H1 (cell line): Measurements from ENCODE around the gene RTN4. TPM values are rescaled to one million over a fixed set of nuclear protein-coding genes. Genes with fewer than 3 reads are reported as not detected.

Experiments used
- CTCF ChIA-PET: fragments of 300-600 bp; sonication (Branson Sonifier 250); formaldehyde crosslinking; loops from one replicate; lab custom pipeline; 2021; ENCODE audit not compliant: partially characterized antibody; lab: Charles Lee
- POLR2A ChIA-PET: fragments of 300-600 bp; sonication (Branson Sonifier 250); formaldehyde crosslinking; loops from one replicate; lab custom pipeline; 2021; ENCODE audit warnings: inconsistent platforms; ENCODE audit not compliant: partially characterized antibody; lab: Charles Lee
- DNase-seq, 2 experiments: peaks; one replicate each; pipeline versions ENCODE4 v3.0.0 to v3.0.0-alpha.2; 2010 to 2022; ENCODE audit warnings: low spot score in 2 of 2, low read depth in 1 of 2, mixed read lengths in 1 of 2
- FAIRE-seq: peaks from 2 replicates; lab custom pipeline; 2011; peaks lifted over from hg19 to GRCh38; lab: Jason Lieb, UNC
- H2AFZ ChIP-seq: 2 replicates; pipeline ENCODE4 v1.8.1; 2012; ENCODE audit warnings: low read length, inconsistent platforms
- H2AK5ac ChIP-seq: 2 replicates; pipeline ENCODE4 v1.6.1; 2013; ENCODE audit warnings: low read depth, low read length
- H2BK120ac ChIP-seq: replicated peaks from 2 replicates; pipeline ENCODE3; 2013; ENCODE audit warnings: low read depth, low read length, inconsistent platforms
- H2BK12ac ChIP-seq: 2 replicates; pipeline ENCODE4 v1.6.1; 2013; ENCODE audit warnings: low read depth, low read length
- H2BK15ac ChIP-seq: 2 replicates; pipeline ENCODE4 v1.6.1; 2013; ENCODE audit warnings: low read length
- H2BK20ac ChIP-seq: 2 replicates; pipeline ENCODE4 v1.6.1; 2013; ENCODE audit warnings: low read length
- H2BK5ac ChIP-seq: 2 replicates; pipeline ENCODE4 v1.6.1; 2013; ENCODE audit warnings: low read depth, low read length
- H3K14ac ChIP-seq: 2 replicates; pipeline ENCODE4 v1.6.1; 2013; ENCODE audit warnings: inconsistent platforms; ENCODE audit not compliant: insufficient read length
- H3K18ac ChIP-seq: 2 replicates; pipeline ENCODE4 v1.6.1; 2013; ENCODE audit warnings: low read length; ENCODE audit errors: extremely low read depth
- H3K23ac ChIP-seq: 2 replicates; pipeline ENCODE4 v1.6.1; 2013; ENCODE audit warnings: inconsistent platforms; ENCODE audit not compliant: insufficient read length
- H3K23me2 ChIP-seq: 2 replicates; pipeline ENCODE4 v1.6.1; 2013; ENCODE audit warnings: low read depth, low read length
- H3K27ac ChIP-seq: 2 replicates; pipeline ENCODE4 v1.6.1; 2011; ENCODE audit warnings: low read depth, low read length, inconsistent platforms
- H3K27me3 ChIP-seq, 4 experiments: replicated peaks in 1 of 4; 1 replicate in 1 of 4; 2 replicates in 3 of 4; pipeline versions ENCODE4 v1.6.1 to v1.8.1; 2011 to 2013; ENCODE audit warnings: low read length in 3 of 4, mild to moderate bottlenecking in 3 of 4, inconsistent platforms in 2 of 4, mixed read lengths in 2 of 4, moderate library complexity in 1 of 4; ENCODE audit not compliant: control insufficient read depth in 3 of 4, insufficient read depth in 3 of 4; ENCODE audit errors: extremely low read depth in 1 of 4
- H3K36me3 ChIP-seq, 4 experiments: 2 replicates each; pipeline versions ENCODE4 v1.6.1 to v1.8.1; 2011 to 2013; ENCODE audit warnings: mild to moderate bottlenecking in 4 of 4, low read length in 3 of 4, moderate library complexity in 2 of 4, control low read depth in 1 of 4, inconsistent platforms in 1 of 4; ENCODE audit not compliant: insufficient read depth in 4 of 4, control insufficient read depth in 2 of 4
- H3K4ac ChIP-seq: replicated peaks from 2 replicates; pipeline ENCODE3; 2013; ENCODE audit warnings: low read length, low read depth, mixed read lengths, inconsistent platforms; ENCODE audit not compliant: insufficient read length
- H3K4me1 ChIP-seq, 4 experiments: replicated peaks in 1 of 4; 1 replicate in 1 of 4; 2 replicates in 3 of 4; pipeline versions ENCODE4 v1.6.1 to v1.8.1; 2011 to 2013; ENCODE audit warnings: low read length in 3 of 4, inconsistent platforms in 2 of 4, mixed read lengths in 1 of 4; ENCODE audit not compliant: insufficient read depth in 4 of 4, control insufficient read depth in 3 of 4
- H3K4me2 ChIP-seq, 2 experiments: 2 replicates each; pipeline versions ENCODE4 v1.6.1 to v1.8.1; 2011 to 2013; ENCODE audit warnings: low read depth in 2 of 2, low read length in 2 of 2, control low read depth in 1 of 2, inconsistent platforms in 1 of 2, mild to moderate bottlenecking in 1 of 2; ENCODE audit not compliant: insufficient read depth in 1 of 2
- H3K4me3 ChIP-seq, 4 experiments: fragments of 200-600, 300-600 bp in 1 of 4; sonication (generic), shearing (Covaris generic), sonication (Bioruptor Twin) in 1 of 4; 2 replicates each; pipeline versions ENCODE4 v1.5.1 to v1.8.1; 2011 to 2016; ENCODE audit warnings: low read length in 4 of 4, low read depth in 3 of 4, control low read depth in 2 of 4, inconsistent platforms in 2 of 4, mild to moderate bottlenecking in 2 of 4, mixed read lengths in 1 of 4, moderate library complexity in 1 of 4; ENCODE audit not compliant: insufficient read depth in 2 of 4; ENCODE audit errors: extremely low read depth in 1 of 4
- H3K56ac ChIP-seq: replicated peaks from 2 replicates; pipeline ENCODE3; 2013; ENCODE audit warnings: low read depth, mild to moderate bottlenecking, mixed read lengths, low read length, inconsistent platforms; ENCODE audit not compliant: insufficient read length
- H3K79me1 ChIP-seq: 2 replicates; pipeline ENCODE4 v1.6.1; 2013; ENCODE audit warnings: low read depth, low read length, control low read depth
- H3K79me2 ChIP-seq, 2 experiments: 2 replicates each; pipeline versions ENCODE4 v1.6.1 to v1.8.1; 2012 to 2013; ENCODE audit warnings: low read length in 2 of 2, mild to moderate bottlenecking in 2 of 2, inconsistent platforms in 1 of 2; ENCODE audit not compliant: insufficient read depth in 2 of 2, control insufficient read depth in 1 of 2
- H3K9ac ChIP-seq, 4 experiments: replicated peaks in 1 of 4; 1 replicate in 1 of 4; 2 replicates in 3 of 4; pipeline versions ENCODE4 v1.6.1 to v1.8.1; 2011 to 2013; ENCODE audit warnings: low read depth in 3 of 4, low read length in 3 of 4, control low read depth in 2 of 4, mild to moderate bottlenecking in 2 of 4, moderate library complexity in 2 of 4, inconsistent platforms in 1 of 4; ENCODE audit errors: extremely low read depth in 1 of 4
- H3K9me3 ChIP-seq, 2 experiments: 2 replicates each; pipeline versions ENCODE4 v1.6.1 to v1.8.1; 2012 to 2013; ENCODE audit warnings: mild to moderate bottlenecking in 2 of 2, moderate library complexity in 2 of 2, control low read depth in 1 of 2, inconsistent platforms in 1 of 2, low read depth in 1 of 2, low read length in 1 of 2, mixed read lengths in 1 of 2; ENCODE audit not compliant: insufficient read depth in 2 of 2
- H4K20me1 ChIP-seq, 2 experiments: replicated peaks in 1 of 2; 2 replicates each; pipeline versions ENCODE3 to v1.8.1; 2011 to 2013; ENCODE audit warnings: inconsistent platforms in 2 of 2, low read length in 2 of 2, mild to moderate bottlenecking in 1 of 2; ENCODE audit not compliant: insufficient read depth in 2 of 2, control insufficient read depth in 1 of 2
- H4K5ac ChIP-seq: 2 replicates; pipeline ENCODE4 v1.6.1; 2013; ENCODE audit warnings: low read length, low read depth, mixed read lengths, inconsistent platforms; ENCODE audit not compliant: insufficient read length
- H4K8ac ChIP-seq: 2 replicates; pipeline ENCODE4 v1.8.0; 2013; ENCODE audit warnings: mild to moderate bottlenecking, moderate library complexity, low read length, inconsistent platforms; ENCODE audit not compliant: insufficient read depth; ENCODE audit errors: extremely low read depth
- H4K91ac ChIP-seq: replicated peaks from 2 replicates; pipeline ENCODE3; 2013; ENCODE audit warnings: low read length, mixed read lengths, inconsistent platforms; ENCODE audit not compliant: insufficient read length
- ASH2L ChIP-seq: fragments of 200-600, 300-600 bp; sonication (generic); IDR thresholded peaks from one replicate; pipeline ENCODE4 v1.7.1; 2017; ENCODE audit warnings: low read length
- BRCA1 ChIP-seq: IDR thresholded peaks from 2 replicates; pipeline ENCODE4 v1.6.1; 2012; ENCODE audit warnings: low read depth, low read length, improper control_type of control experiment
- CEBPB ChIP-seq: IDR thresholded peaks from 2 replicates; pipeline ENCODE4 v1.6.1; 2012; ENCODE audit warnings: low read depth, low read length
- CREB1 ChIP-seq: IDR thresholded peaks from 2 replicates; pipeline ENCODE4 v1.6.1; 2012; ENCODE audit warnings: inconsistent platforms
- EGR1 ChIP-seq: IDR thresholded peaks from 2 replicates; pipeline ENCODE4 v1.6.1; 2011; ENCODE audit warnings: low read depth, low read length, borderline replicate concordance
- GTF2F1 ChIP-seq: IDR thresholded peaks from 2 replicates; pipeline ENCODE4 v1.6.1; 2012; ENCODE audit warnings: low read depth, low read length, improper control_type of control experiment, borderline replicate concordance
- KDM5A ChIP-seq: fragments of 200-600 bp; IDR thresholded peaks from 2 replicates; pipeline ENCODE4 v1.7.1; 2012; ENCODE audit warnings: mild to moderate bottlenecking, low read length, inconsistent platforms, mixed read lengths
- SAP30 ChIP-seq: fragments of 300-600 bp; sonication (generic); IDR thresholded peaks from 2 replicates; pipeline ENCODE4 v1.7.1; 2012; ENCODE audit warnings: low read length, moderate library complexity, mild to moderate bottlenecking, inconsistent platforms; ENCODE audit not compliant: insufficient read depth, insufficient replicate concordance
- SUZ12 ChIP-seq: fragments of 200-600 bp; sonication (generic); IDR thresholded peaks from 2 replicates; pipeline ENCODE4 v1.6.1; 2012; ENCODE audit warnings: mild to moderate bottlenecking, inconsistent platforms, low read length, moderate library complexity, mixed read lengths
- TAF1 ChIP-seq: IDR thresholded peaks from 2 replicates; pipeline ENCODE4 v1.6.1; 2011; ENCODE audit warnings: mild to moderate bottlenecking, low read depth, low read length
- TAF7 ChIP-seq: optimal IDR thresholded peaks from 2 replicates; pipeline ENCODE3; 2011; ENCODE audit warnings: low read depth, mild to moderate bottlenecking, inconsistent platforms, low read length, moderate library complexity, borderline replicate concordance
- WGBS, 2 experiments: shearing (Covaris generic) in 1 of 2; methylation state at CpG; one replicate each; pipeline versions ENCODE4 v1.1.6 to v1.1.7; 2013 to 2015; ENCODE audit warnings: low lambda C conversion rate in 2 of 2, mixed read lengths in 2 of 2, inconsistent platforms in 1 of 2, low coverage in 1 of 2, missing lambda C conversion rate in 1 of 2; ENCODE audit not compliant: insufficient replicate concordance in 2 of 2, insufficient coverage in 1 of 2, insufficient read length in 1 of 2; ENCODE audit errors: extremely low coverage in 1 of 2, missing lambda C conversion rate in 1 of 2; 5-methylcytosine and 5-hydroxymethylcytosine counted together
- polyA plus RNA-seq, 7 experiments: library from polyadenylated mRNA; depleted of rRNA in 3 of 7; stranded (reverse) in 5 of 7; unstranded in 2 of 7; fragments of >200 nt in 5 of 7; fragments of 200-250 nt in 2 of 7; gene quantifications; 1 replicate in 5 of 7; 2 replicates in 1 of 7; 4 replicates in 1 of 7; pipeline versions ENCODE4 v1.2.1 to v1.2.3, GENCODE V29; 2011 to 2013; ENCODE audit warnings: missing spikeins in 2 of 7, mixed read lengths in 2 of 7
- total RNA-seq: library from RNA; stranded (reverse); fragmentation: NEBNext Ultra II Directional; extraction: Animal tissue kit (Norgen Biotek cat#: 25700); gene quantifications from 2 replicates; pipeline ENCODE4 v1.2.1, GENCODE V29; 2021

Gene RTN4
- total and polyA plus RNA-seq, 2 of the 8 experiments (the other 6 are each of a cell fraction or from before 2014, with no cell fraction given) = 179 to 242 TPM

DNA sequence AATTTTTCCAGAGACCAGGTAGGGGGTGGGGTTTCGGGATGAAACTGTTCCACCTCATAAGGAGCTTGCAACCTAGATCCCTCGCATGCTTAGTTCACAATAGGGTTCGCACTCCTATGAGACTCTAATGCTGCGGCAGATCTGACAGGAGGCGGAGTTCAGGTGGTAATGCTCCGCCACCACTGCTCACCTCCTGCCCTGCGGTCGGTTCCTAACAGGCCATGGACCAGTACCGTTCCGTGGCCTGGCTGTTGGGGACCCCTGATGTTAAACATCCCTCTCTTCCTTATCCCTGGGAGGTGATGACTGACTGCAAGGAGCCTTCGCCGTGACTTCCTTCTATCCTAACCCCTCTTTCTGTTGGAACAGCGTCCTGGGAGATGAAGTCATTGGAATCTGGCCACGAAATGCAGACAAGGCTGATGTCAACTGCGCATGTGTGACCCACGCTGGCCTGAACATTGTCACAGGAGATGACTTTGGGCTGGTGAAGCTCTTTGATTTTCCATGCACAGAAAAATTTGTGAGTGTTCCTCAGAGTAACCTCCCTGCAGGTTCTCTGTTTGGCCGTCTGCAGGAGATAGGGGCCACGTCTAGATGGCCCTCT, 82.4 kb downstream of the RTN4 start:
- H3K23me2 ChIP-seq = no peaks in the 10 kb centered on the region
- H4K20me1 ChIP-seq = no peaks in the 10 kb centered on the region
- H3K27ac ChIP-seq = no peak overlapping the region
- no peak overlapping the region for H3K23ac ChIP-seq
- H2BK20ac ChIP-seq = no peak overlapping the region
- H3K56ac ChIP-seq = no peak overlapping the region
- no peak overlapping the region for H4K5ac ChIP-seq
- no peak overlapping the region for H2AFZ ChIP-seq
- POLR2A ChIA-PET = interaction anchor here (1.6 to 2.8 kb wide), 3 partner anchors 8 to 17 kb away, joined by 3 to 13 read pairs (median 4); no protein-coding TSS in a partner anchor
- no peak overlapping the region for H4K91ac ChIP-seq
- H3K9ac ChIP-seq = no peak overlapping the region
- CTCF ChIA-PET = interaction anchor here (0.8 to 1.1 kb wide), 2 partner anchors 11 to 201 kb away, joined by 3 to 4 read pairs; no protein-coding TSS in a partner anchor
- H3K79me1 ChIP-seq = no peaks in the 10 kb centered on the region; the same call in 1 of the 2 replicates
- peaks cover 0 to 20% (median 7%) of the 10 kb centered on the region in 4 experiments; a peak in 3 of 8 replicates for H3K36me3 ChIP-seq
- H3K4me2 ChIP-seq = no peak overlapping the region
- DNase-seq (no peak), FAIRE-seq (no peak)
- H2AK5ac ChIP-seq = no peak overlapping the region
- H3K79me2 ChIP-seq = no peaks in the 10 kb centered on the region
- H3K18ac ChIP-seq = no peak overlapping the region
- H3K4ac ChIP-seq = no peak overlapping the region
- H4K8ac ChIP-seq = no peak overlapping the region
- H2BK15ac ChIP-seq = no peak overlapping the region
- H2BK5ac ChIP-seq = no peak overlapping the region
- H3K27me3 ChIP-seq = no peaks in the 10 kb centered on the region
- WGBS, 2 experiments = 90% methylated on average over 18 of the region's 18 CpGs; no CpG with 5 or more reads in 1 of the 2 experiments
- no peak overlapping the region for H3K14ac ChIP-seq
- H2BK120ac ChIP-seq = no peak overlapping the region
- peaks cover 0 to 3% (median 1%) of the 10 kb centered on the region in 4 experiments; a peak in 2 of 7 replicates for H3K4me1 ChIP-seq
- H2BK12ac ChIP-seq = no peak overlapping the region
- no peaks in the 10 kb centered on the region for H3K9me3 ChIP-seq
- no peak overlapping the region for H3K4me3 ChIP-seq
- no peak for TF ChIP-seq BRCA1
- no peak for TF ChIP-seq SUZ12
- no peak for TF ChIP-seq ASH2L
- no peak for TF ChIP-seq CREB1
- TF ChIP-seq CEBPB = no peak
- no peak for TF ChIP-seq EGR1
- no peak for TF ChIP-seq TAF1
- no peak for TF ChIP-seq GTF2F1
- no peak for TF ChIP-seq KDM5A
- no peak for TF ChIP-seq SAP30
- TF ChIP-seq TAF7 = no peak
